Adrenal gland (tissue), 12 donors: ENCODE results near the gene STRIP2. TPM values are rescaled to one million over a fixed set of nuclear protein-coding genes. Genes with fewer than 3 reads are reported as not detected.

Experiments used
- DNase-seq, 7 donors: peaks; one replicate each; pipeline ENCODE4 v3.0.0-alpha.2; 2019 to 2020
- H3K27ac ChIP-seq, 5 donors: fragments of 200-600 bp; sonication (generic) in 4 of 5; 1 replicate in 3 of 5; 2 replicates in 2 of 5; pipeline versions ENCODE4 v1.5.1 to v1.8.0; 2016 to 2020; ENCODE audit warnings: mild to moderate bottlenecking in 1 of 5
- H3K27me3 ChIP-seq: fragments of 200-600 bp; 2 replicates; pipeline ENCODE4 v1.8.0; 2021
- H3K36me3 ChIP-seq, 2 donors: fragments of 200-600 bp; replicated peaks in 1 of 2; 1 replicate in 1 of 2; 2 replicates in 1 of 2; pipeline versions ENCODE4 v1.5.1 to v1.8.0; 2018 to 2022
- H3K4me1 ChIP-seq, 2 donors: fragments of 200-600 bp; replicated peaks in 1 of 2; 1 replicate in 1 of 2; 2 replicates in 1 of 2; pipeline versions ENCODE4 v1.5.1 to v1.8.0; 2018 to 2021
- H3K4me3 ChIP-seq, 4 donors: fragments of 200-600 bp; sonication (generic) in 3 of 4; one replicate each; pipeline ENCODE4 v1.5.1; 2016 to 2018
- H3K9me3 ChIP-seq, 3 donors: fragments of 200-600 bp; sonication (generic) in 1 of 3; replicated peaks in 1 of 3; 1 replicate in 2 of 3; 2 replicates in 1 of 3; pipeline versions ENCODE4 v1.5.1 to v1.8.0; 2016 to 2021
- POLR2A ChIP-seq, 2 donors: fragments of 450-650 bp; IDR thresholded peaks; one replicate each; pipeline ENCODE4 v1.6.1; 2017; ENCODE audit warnings: antibody characterized with exemption in 2 of 2, mild to moderate bottlenecking in 2 of 2, moderate library complexity in 1 of 2
- WGBS, 4 donors: extraction: QIAGEN DNeasy Blood & Tissue Kit in 2 of 4; methylation state at CpG; one replicate each; pipeline versions ENCODE4 v1.1.5 to v1.1.7; 2013 to 2017; 5-methylcytosine and 5-hydroxymethylcytosine counted together
- intact Hi-C, 2 donors: fragments of 100-400 bp; cut with DNase I; formaldehyde crosslinking; loops; one replicate each; pipeline versions ENCODE4 v1.14.1 to v1.15.0; 2022 to 2023
- polyA plus RNA-seq, 3 donors: library from polyadenylated mRNA; stranded (reverse); fragments of 200-250 nt in 2 of 3; fragments of 350-450 nt in 1 of 3; fragmentation: Illumina TruSeq in 1 of 3; extraction: RNeasy Lipid Tissue Mini Kit (QIAGEN cat#74804) in 1 of 3; gene quantifications; one replicate each; pipeline ENCODE4 v1.2.3, GENCODE V29; 2013 to 2014
- total RNA-seq, 9 donors: library from RNA; depleted of rRNA in 4 of 9; stranded (reverse); fragments of >200 nt in 4 of 9; fragments of 120-200 nt in 1 of 9; fragmentation: NEBNext Ultra II Directional in 1 of 9; extraction: Animal tissue kit (Norgen Biotek cat#: 25700) in 1 of 9; gene quantifications; one replicate each; pipeline versions ENCODE4 v1.1.0 to v1.2.4, GENCODE V29; 2013 to 2023
- TF ChIP-seq, protein P1 (sequence below), 6 experiments: fragments of 450-650 bp in 4 of 6; fragments of 200-600 bp in 2 of 6; sonication (generic) in 1 of 6; IDR thresholded peaks; 1 replicate in 5 of 6; 2 replicates in 1 of 6; pipeline versions ENCODE4 v1.5.1 to v1.8.0; 2016 to 2021; ENCODE audit warnings: antibody characterized with exemption in 6 of 6, mild to moderate bottlenecking in 2 of 6, moderate library complexity in 1 of 6
- donor health status: healthy with polysubstance abuse.
- donor health status: Bipolar disorder and iron deficiency.
- donor health status: DM: yes; HTN: yes; CAD: no.
- donor health status: DM: no; HTN: no; CAD: no.
- donor health status: DM: no; HTN: no; CAD: no.
- donor health status: DM: yes; HTN: yes; CAD: no.

The STRIP2 gene
- total and polyA plus RNA-seq, 12 donors = 0.67 to 10.1 (median 3.7) TPM

GRCh38 chr7:129501760-129502707, 67.8 kb downstream of the STRIP2 start, which contains the start of gene SMKR1:
TSS of gene SMKR1 (plus strand) at chr7:129502531. CDS start at chr7:129502825, 294 bp downstream.
- intact Hi-C loops = no loop called here
- WGBS, 4 donors = 6 to 34% (median 12%) methylated on average over 15 to 89 of the region's 89 CpGs
- TF ChIP-seq, protein P1, sequence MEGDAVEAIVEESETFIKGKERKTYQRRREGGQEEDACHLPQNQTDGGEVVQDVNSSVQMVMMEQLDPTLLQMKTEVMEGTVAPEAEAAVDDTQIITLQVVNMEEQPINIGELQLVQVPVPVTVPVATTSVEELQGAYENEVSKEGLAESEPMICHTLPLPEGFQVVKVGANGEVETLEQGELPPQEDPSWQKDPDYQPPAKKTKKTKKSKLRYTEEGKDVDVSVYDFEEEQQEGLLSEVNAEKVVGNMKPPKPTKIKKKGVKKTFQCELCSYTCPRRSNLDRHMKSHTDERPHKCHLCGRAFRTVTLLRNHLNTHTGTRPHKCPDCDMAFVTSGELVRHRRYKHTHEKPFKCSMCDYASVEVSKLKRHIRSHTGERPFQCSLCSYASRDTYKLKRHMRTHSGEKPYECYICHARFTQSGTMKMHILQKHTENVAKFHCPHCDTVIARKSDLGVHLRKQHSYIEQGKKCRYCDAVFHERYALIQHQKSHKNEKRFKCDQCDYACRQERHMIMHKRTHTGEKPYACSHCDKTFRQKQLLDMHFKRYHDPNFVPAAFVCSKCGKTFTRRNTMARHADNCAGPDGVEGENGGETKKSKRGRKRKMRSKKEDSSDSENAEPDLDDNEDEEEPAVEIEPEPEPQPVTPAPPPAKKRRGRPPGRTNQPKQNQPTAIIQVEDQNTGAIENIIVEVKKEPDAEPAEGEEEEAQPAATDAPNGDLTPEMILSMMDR (IDR thresholded peaks at IDR 0.05) = no peak
- peak in 1 of 2 donors; percentile 32 for TF ChIP-seq POLR2A (IDR thresholded peaks at IDR 0.05)

DNA sequence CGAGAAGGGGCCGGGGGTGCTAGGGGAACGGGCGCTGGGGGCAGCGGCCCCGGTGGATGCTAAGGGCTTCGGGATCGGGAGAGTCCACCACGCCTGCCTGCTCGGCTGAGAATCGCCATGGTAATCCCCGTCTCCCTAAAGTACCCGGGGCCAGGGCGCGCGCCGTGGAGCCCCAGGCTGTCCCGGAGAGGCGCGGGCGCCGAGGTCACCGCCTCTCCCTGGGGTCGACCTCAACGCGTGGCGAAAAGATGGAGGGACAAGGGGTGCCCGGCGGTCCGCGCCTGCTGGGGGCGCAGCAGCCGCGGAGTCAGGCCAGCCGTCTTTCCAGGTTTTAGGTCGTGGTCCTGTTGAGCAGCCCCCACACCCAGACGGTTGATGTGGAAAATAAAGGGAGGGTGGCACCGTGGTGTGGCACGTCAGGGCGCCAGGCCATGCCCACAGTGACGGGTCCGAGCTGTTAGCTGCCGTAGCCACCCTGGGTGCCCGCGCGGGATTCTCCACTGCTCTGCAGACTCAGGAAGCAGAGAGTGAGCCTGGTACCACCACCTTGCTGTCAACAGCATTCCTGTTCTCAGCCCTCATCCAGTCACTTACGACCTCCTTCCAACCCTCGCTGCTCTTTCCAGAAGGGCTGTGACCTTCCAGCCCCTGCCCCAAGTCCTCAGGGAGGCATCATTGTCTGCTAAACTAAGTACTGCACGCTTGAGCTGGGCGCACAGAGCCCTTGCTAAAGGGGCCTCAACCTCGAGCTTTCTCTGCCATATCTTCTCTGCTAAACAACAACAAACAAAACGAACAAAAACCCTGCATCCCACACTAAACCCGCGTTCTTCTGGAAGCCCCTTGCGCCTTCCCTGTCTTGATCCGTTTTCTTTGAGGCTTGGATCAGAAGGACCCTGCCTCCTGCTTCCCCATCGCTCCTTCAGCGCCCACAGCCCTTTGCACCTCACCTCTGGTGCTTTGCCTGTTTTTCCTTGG, 68.8 kb downstream of the STRIP2 start:
- peak overlapping the region in 2 of 5 donors; percentile 3 to 8 for H3K27ac ChIP-seq
- peak overlapping the region in 2 of 4 donors; percentile 28 to 72 for H3K4me3 ChIP-seq
- DNase-seq = peak in 1 of 7 donors; percentile 52
- 18 to 63% (median 36%) methylated on average over 12 to 58 of the region's 58 CpGs for WGBS, 4 donors
- intact Hi-C loops = no loop called here
- H3K36me3 ChIP-seq = no peaks in the 10 kb centered on the region
- peaks cover 0 to 5% of the 10 kb centered on the region in 2 donors for H3K4me1 ChIP-seq
- no peaks in the 10 kb centered on the region for H3K9me3 ChIP-seq
- no peaks in the 10 kb centered on the region for H3K27me3 ChIP-seq
- TF ChIP-seq, protein P1 (IDR thresholded peaks at IDR 0.05) = no peak
- no peak for TF ChIP-seq POLR2A (IDR thresholded peaks at IDR 0.05)

More at GRCh38 chr7:129501760-129502707, 67.8 kb downstream of the STRIP2 start, which contains the start of gene SMKR1:
- Histone ChIP-seq H3K4me3 (peak within 1 kb of the TSS in 2 of 4 donors; percentile 28 to 72), H3K27ac (peak within 1 kb of the TSS in 2 of 5 donors; percentile 3 to 8), H3K9me3 (no peaks in the 10 kb centered on the region), H3K27me3 (no peaks in the 10 kb centered on the region), H3K4me1 (peaks cover 0 to 5% of the 10 kb centered on the region in 2 donors), H3K36me3 (no peaks in the 10 kb centered on the region)
- peak; percentile 78 to 88 (median 85) for DNase-seq

DNA sequence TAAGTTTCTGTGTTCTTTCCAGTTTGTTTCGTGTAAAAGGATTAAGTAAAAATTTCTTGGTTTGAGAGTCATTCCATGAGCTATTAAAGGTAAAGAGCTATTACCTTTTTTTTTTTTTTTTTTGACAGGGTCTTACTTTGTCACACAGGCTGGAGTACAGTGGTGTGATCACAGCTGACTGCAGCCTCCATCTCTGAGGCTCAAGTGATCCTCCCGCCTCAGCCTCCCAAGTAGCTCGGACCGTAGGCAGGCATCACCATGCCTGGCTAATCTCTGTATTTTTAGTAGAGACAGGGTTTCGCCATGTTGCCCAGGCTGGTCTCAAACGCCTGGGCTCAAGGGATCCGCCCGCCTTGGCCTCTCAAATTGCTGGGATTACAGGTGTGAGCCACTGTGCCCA, 69.5 kb downstream of the STRIP2 start:
- intact Hi-C loops = no loop called here
- TF ChIP-seq, protein P1 (IDR thresholded peaks at IDR 0.05) = no peak
- TF ChIP-seq POLR2A (IDR thresholded peaks at IDR 0.05) = no peak

More for the DNA sequence above, 69.5 kb downstream of the STRIP2 start:
- DNase-seq = peak in 1 of 7 donors; percentile 18
- peaks cover 0 to 5% of the 10 kb centered on the region in 2 donors for H3K4me1 ChIP-seq
- H3K9me3 ChIP-seq = no peaks in the 10 kb centered on the region
- 93 to 98% (median 97%) methylated on average over 6 to 8 of the region's 8 CpGs for WGBS, 4 donors
- no peak overlapping the region for H3K4me3 ChIP-seq
- no peaks in the 10 kb centered on the region for H3K36me3 ChIP-seq
- H3K27me3 ChIP-seq = no peaks in the 10 kb centered on the region
- H3K27ac ChIP-seq = no peak overlapping the region
